HG03196 (cell line): ENCODE results near the gene PAX7.

Experiments used
- ATAC-seq: cut with Tn5 transposase; IDR thresholded peaks from one replicate; pipeline ENCODE4 v1.9.1; 2021; ENCODE audit not compliant: unreplicated experiment

PAX7 gene

GRCh38 chr1:18787825-18788385 is 157.3 kb downstream of the PAX7 start:
- ATAC-seq: no peak

- ATAC-seq: no peak
Observed at GRCh38 chr1:18789246-18789645, 158.6 kb downstream of the PAX7 start.

GRCh38 chr1:18792747-18793146 is 162.1 kb downstream of the PAX7 start:
- ATAC-seq: no peak

GRCh38 chr1:18793164-18793563 is 162.5 kb downstream of the PAX7 start:
- ATAC-seq: no peak

GRCh38 chr1:18794051-18794450 is 163.4 kb downstream of the PAX7 start:
- no peak for ATAC-seq

GRCh38 chr1:18794561-18794960 is 163.9 kb downstream of the PAX7 start:
- no peak for ATAC-seq

GRCh38 chr1:18795002-18795689 is 164.5 kb downstream of the PAX7 start:
- no peak for ATAC-seq

GRCh38 chr1:18796950-18797349 is 166.3 kb downstream of the PAX7 start:
- no peak for ATAC-seq
